GM19468 (cell line): ENCODE data around the gene RNLS.
A peak's percentile ranks its signal among the peaks of the same experiment; 100 is the strongest.
"Not testable (repeated sequence)": the region's sequence is repeated elsewhere in the genome, so short reads cannot be mapped to it uniquely, and the experiment has no call there.

Experiments
- ATAC-seq: cut with Tn5 transposase; IDR thresholded peaks from one replicate; pipeline ENCODE4 v1.9.1; 2021; ENCODE audit warnings: mild to moderate bottlenecking, moderate library complexity, moderate number of reproducible peaks; ENCODE audit not compliant: unreplicated experiment; ENCODE audit errors: extremely low read depth

The RNLS gene

GRCh38 chr10:88315755-88316154 is 267.4 kb downstream of the RNLS start:
- no peak for ATAC-seq

GRCh38 chr10:88314362-88314761 is 268.8 kb downstream of the RNLS start:
- no peak for ATAC-seq

GRCh38 chr10:88313878-88314277 is 269.2 kb downstream of the RNLS start:
- no peak for ATAC-seq

GRCh38 chr10:88312855-88313254 is 270.3 kb downstream of the RNLS start:
- no peak for ATAC-seq

- no peak for ATAC-seq
Observed at GRCh38 chr10:88311264-88311663, 271.9 kb downstream of the RNLS start.

GRCh38 chr10:88309365-88309764 is 273.8 kb downstream of the RNLS start:
- ATAC-seq, result no peak

- ATAC-seq, result not testable (repeated sequence)
Observed at GRCh38 chr10:88308361-88308760, 274.8 kb downstream of the RNLS start.

GRCh38 chr10:88299787-88300186 is 283.3 kb downstream of the RNLS start:
- ATAC-seq, result no peak

GRCh38 chr10:88297103-88297502 is 286.0 kb downstream of the RNLS start:
- no peak for ATAC-seq

- ATAC-seq, result no peak
Observed at GRCh38 chr10:88293651-88294230, 289.4 kb downstream of the RNLS start.

GRCh38 chr10:88293073-88293472 is 290.0 kb downstream of the RNLS start:
- no peak for ATAC-seq

GRCh38 chr10:88292185-88292514 is 291.0 kb downstream of the RNLS start:
- ATAC-seq, result no peak

- no peak for ATAC-seq
Observed at GRCh38 chr10:88291289-88292184, 291.6 kb downstream of the RNLS start.

GRCh38 chr10:88289342-88289741 is 293.8 kb downstream of the RNLS start:
- ATAC-seq, result no peak

GRCh38 chr10:88288320-88289059 is 294.6 kb downstream of the RNLS start:
- peak; percentile 62 for ATAC-seq

GRCh38 chr10:88286030-88286429 is 297.1 kb downstream of the RNLS start:
- no peak for ATAC-seq

- ATAC-seq, result no peak
Observed at GRCh38 chr10:88281592-88282347, 301.3 kb downstream of the RNLS start.

GRCh38 chr10:88280518-88280917 is 302.6 kb downstream of the RNLS start:
- no peak for ATAC-seq

GRCh38 chr10:88278912-88279311 is 304.2 kb downstream of the RNLS start:
- ATAC-seq, result no peak

- ATAC-seq, result not testable (repeated sequence)
Observed at GRCh38 chr10:88276945-88277344, 306.2 kb downstream of the RNLS start.
